ENCODE measurements around the gene FAM20A. TPM values are rescaled to one million over a fixed set of nuclear protein-coding genes. Genes with fewer than 3 reads are reported as not detected.

Gene FAM20A
- total and polyA plus RNA-seq, 2 of the 8 experiments (the other 6 are each of a cell fraction or from before 2014, with no cell fraction given), result 3.6 to 11.9 TPM

- Histone ChIP-seq H3K23ac (ENCODE audit: insufficient read length) (no peak overlapping the region), H3K79me1 (ENCODE audit: low read depth, low read length) (no peaks in the 10 kb centered on the region; the same call in 1 of the 2 replicates), H4K91ac (replicated peaks; ENCODE audit: insufficient read length, low read length) (peak overlapping the region; percentile 52), H2BK15ac (ENCODE audit: low read length) (no peak overlapping the region), H4K5ac (ENCODE audit: insufficient read length, low read depth, low read length) (no peak overlapping the region), H3K14ac (ENCODE audit: insufficient read length) (no peak overlapping the region), H3K36me3 (ENCODE audit: control insufficient read depth in 2 of 4, insufficient read depth in 4 of 4, low read length in 3 of 4) (peaks cover 0 to 5% (median 0%) of the 10 kb centered on the region in 4 experiments; a peak in 2 of 8 replicates), H3K23me2 (ENCODE audit: low read depth, low read length) (peaks cover 4% of the 10 kb centered on the region; the same call in 1 of the 2 replicates), H2BK5ac (ENCODE audit: low read depth, low read length) (no peak overlapping the region), H3K56ac (replicated peaks; ENCODE audit: insufficient read length, low read depth, low read length) (no peak overlapping the region), H2AK5ac (ENCODE audit: low read depth, low read length) (no peak overlapping the region), H2BK12ac (ENCODE audit: low read depth, low read length) (no peak overlapping the region), H3K4me3 (ENCODE audit: extremely low read depth in 1 of 4, insufficient read depth in 2 of 4, low read depth in 3 of 4, low read length in 4 of 4) (no peak overlapping the region), H3K9me3 (ENCODE audit: insufficient read depth in 2 of 2, low read depth in 1 of 2, low read length in 1 of 2) (peaks cover 13 to 14% of the 10 kb centered on the region in 2 experiments), H3K27me3 (replicated peaks in 1 of 4; ENCODE audit: control insufficient read depth in 3 of 4, extremely low read depth in 1 of 4, insufficient read depth in 3 of 4, low read length in 3 of 4) (peaks cover 0 to 15% (median 10%) of the 10 kb centered on the region in 4 experiments; a peak in 6 of 7 replicates), H3K4me1 (replicated peaks in 1 of 4; ENCODE audit: control insufficient read depth in 3 of 4, insufficient read depth in 4 of 4, low read length in 3 of 4) (peaks cover 0 to 7% (median 4%) of the 10 kb centered on the region in 4 experiments; a peak in 4 of 7 replicates), H3K4ac (replicated peaks; ENCODE audit: insufficient read length, low read depth, low read length) (no peak overlapping the region), H2BK20ac (ENCODE audit: low read length) (no peak overlapping the region; the same call in 1 of the 2 replicates), H4K8ac (ENCODE audit: extremely low read depth, insufficient read depth, low read length) (no peak overlapping the region), H3K18ac (ENCODE audit: extremely low read depth, low read length) (no peak overlapping the region), H2AFZ (ENCODE audit: low read length) (no peak overlapping the region), H2BK120ac (replicated peaks; ENCODE audit: low read depth, low read length) (no peak overlapping the region), H4K20me1 (replicated peaks in 1 of 2; ENCODE audit: control insufficient read depth in 1 of 2, insufficient read depth in 2 of 2, low read length in 2 of 2) (no peaks in the 10 kb centered on the region), H3K79me2 (ENCODE audit: control insufficient read depth in 1 of 2, insufficient read depth in 2 of 2, low read length in 2 of 2) (no peaks in the 10 kb centered on the region), H3K9ac (replicated peaks in 1 of 4; ENCODE audit: extremely low read depth in 1 of 4, low read depth in 3 of 4, low read length in 3 of 4) (no peak overlapping the region), H3K27ac (ENCODE audit: low read depth, low read length) (no peak overlapping the region), H3K4me2 (ENCODE audit: insufficient read depth in 1 of 2, low read depth in 2 of 2, low read length in 2 of 2) (no peak overlapping the region)
- WGBS, 2 experiments (ENCODE audit: extremely low coverage in 1 of 2, insufficient coverage in 1 of 2, insufficient read length in 1 of 2, insufficient replicate concordance in 2 of 2, low coverage in 1 of 2, low lambda C conversion rate in 2 of 2, missing lambda C conversion rate in 1 of 2), result 92% methylated on average over 1 of the region's 1 CpG; no CpG with 5 or more reads in 1 of the 2 experiments
- FAIRE-seq (no peak), DNase-seq (ENCODE audit: low read depth in 1 of 2, low spot score in 2 of 2) (no peak)
- CTCF ChIA-PET (ENCODE audit: partially characterized antibody), result interaction anchor here (0.6 to 2.1 kb wide), 9 partner anchors 8 to 405 kb away, joined by 3 to 20 read pairs (median 3); no protein-coding TSS in a partner anchor
- POLR2A ChIA-PET (ENCODE audit: partially characterized antibody), result no interaction called here
- TF ChIP-seq CTCF (IDR thresholded peaks at IDR 0.05; ENCODE audit: control extremely low read depth in 1 of 3, insufficient read depth in 1 of 3, low read depth in 1 of 3, low read length in 3 of 3) (no peak), TEAD4 (IDR thresholded peaks at IDR 0.05; ENCODE audit: low read depth, low read length) (no peak), SUZ12 (IDR thresholded peaks at IDR 0.05; ENCODE audit: low read length) (no peak), YY1 (IDR thresholded peaks at IDR 0.05; ENCODE audit: low read depth, low read length) (no peak), EZH2 (IDR thresholded peaks at IDR 0.05; ENCODE audit: low read depth, low read length, severe bottlenecking) (no peak), CHD1 (IDR thresholded peaks at IDR 0.05; ENCODE audit: low read depth, low read length) (no peak), JUN (IDR thresholded peaks at IDR 0.05; ENCODE audit: low read depth, low read length) (no peak), BRCA1 (IDR thresholded peaks at IDR 0.05; ENCODE audit: low read depth, low read length) (no peak), SIN3A (conservative IDR thresholded peaks at IDR 0.05 in 1 of 2, IDR thresholded peaks at IDR 0.05 in 1 of 2; ENCODE audit: low read depth in 1 of 2, low read length in 2 of 2) (no peak), NANOG (IDR thresholded peaks at IDR 0.05; ENCODE audit: insufficient read depth, low read depth, low read length, poor library complexity, severe bottlenecking) (no peak), CTBP2 (IDR thresholded peaks at IDR 0.05; ENCODE audit: borderline replicate concordance, insufficient read depth, insufficient read length, low read length) (no peak)
These were observed 4.7 kb upstream of the FAM20A start for GRCh38 chr17:68605914-68606313.
